HepG2 (cell line): ENCODE data around the gene ZNF318. TPM values are rescaled to one million over a fixed set of nuclear protein-coding genes. Genes with fewer than 3 reads are reported as not detected.

ENCODE experiments used
- CHD2 ChIP-seq: IDR thresholded peaks from 2 replicates; pipeline ENCODE4 v1.6.1; 2011; ENCODE audit warnings: low read depth, low read length, improper control_type of control experiment
- EZH2 ChIP-seq: conservative IDR thresholded peaks from 2 replicates; pipeline ENCODE4 v1.6.1; 2012; ENCODE audit warnings: mild to moderate bottlenecking, low read depth, low read length, moderate library complexity
- HCFC1 ChIP-seq: fragments of 150-350 bp; IDR thresholded peaks from 2 replicates; pipeline ENCODE4 v1.6.1; 2014; ENCODE audit warnings: low read depth, low read length
- HMGA1 ChIP-seq: sonication (generic); formaldehyde crosslinking; conservative IDR thresholded peaks from 2 replicates; pipeline ENCODE4 v1.4.0; 2020; ENCODE audit warnings: missing genetic modification reagents
- ISL2 ChIP-seq: sonication (generic); formaldehyde crosslinking; IDR thresholded peaks from 2 replicates; pipeline ENCODE4 v1.5.0; 2020; ENCODE audit warnings: missing genetic modification reagents
- KIAA2018 ChIP-seq: sonication (generic); formaldehyde crosslinking; IDR thresholded peaks from 2 replicates; pipeline ENCODE4 v1.5.0; 2020; ENCODE audit warnings: mild to moderate bottlenecking, missing genetic modification reagents, borderline replicate concordance
- MAZ ChIP-seq, 2 experiments: sonication (generic) in 1 of 2; formaldehyde crosslinking in 1 of 2; IDR thresholded peaks; 2 replicates each; pipeline versions ENCODE4 v1.5.0 to v1.6.1; 2012 to 2020; ENCODE audit warnings: low read depth in 2 of 2, mild to moderate bottlenecking in 2 of 2, borderline replicate concordance in 1 of 2, improper control_type of control experiment in 1 of 2, low read length in 1 of 2, missing genetic modification reagents in 1 of 2, moderate library complexity in 1 of 2
- NFE2 ChIP-seq: sonication (generic); formaldehyde crosslinking; IDR thresholded peaks from 2 replicates; pipeline ENCODE4 v1.4.0; 2020; ENCODE audit warnings: missing genetic modification reagents
- POLR2A ChIP-seq, 2 experiments: IDR thresholded peaks; 2 replicates each; pipeline ENCODE4 v1.6.1; 2011; ENCODE audit warnings: low read depth in 2 of 2, low read length in 2 of 2, mild to moderate bottlenecking in 1 of 2, moderate library complexity in 1 of 2; ENCODE audit not compliant: insufficient read depth in 1 of 2
- POLR2AphosphoS2 ChIP-seq: IDR thresholded peaks from 2 replicates; pipeline ENCODE4 v1.6.1; 2011; ENCODE audit warnings: low read depth, low read length, improper control_type of control experiment
- PPARG ChIP-seq: conservative IDR thresholded peaks from 2 replicates; pipeline ENCODE4 v1.6.1; 2016; ENCODE audit warnings: missing biosample characterization, missing genetic modification reagents
- ZNF547 ChIP-seq: sonication (generic); formaldehyde crosslinking; IDR thresholded peaks from 2 replicates; pipeline ENCODE4 v1.5.1; 2020; ENCODE audit warnings: mild to moderate bottlenecking, missing genetic modification reagents
- ZNF574 ChIP-seq: sonication (generic); formaldehyde crosslinking; IDR thresholded peaks from 2 replicates; pipeline ENCODE4 v1.4.0; 2020; ENCODE audit warnings: missing genetic modification reagents
- ZNF770 ChIP-seq: sonication (generic); formaldehyde crosslinking; IDR thresholded peaks from 2 replicates; pipeline ENCODE4 v1.5.0; 2020; ENCODE audit warnings: mild to moderate bottlenecking, missing genetic modification reagents
- ZNF841 ChIP-seq: sonication (generic); formaldehyde crosslinking; IDR thresholded peaks from 2 replicates; pipeline ENCODE4 v1.8.1; 2023; ENCODE audit warnings: missing genetic modification reagents, borderline replicate concordance
- ZSCAN25 ChIP-seq: sonication (generic); formaldehyde crosslinking; IDR thresholded peaks from 2 replicates; pipeline ENCODE4 v1.8.0; 2022; ENCODE audit warnings: mild to moderate bottlenecking, missing genetic modification reagents
- ZSCAN30 ChIP-seq: sonication (generic); formaldehyde crosslinking; IDR thresholded peaks from 2 replicates; pipeline ENCODE4 v1.5.0; 2020; ENCODE audit warnings: mild to moderate bottlenecking, missing genetic modification reagents
- ZSCAN31 ChIP-seq: sonication (generic); formaldehyde crosslinking; IDR thresholded peaks from 2 replicates; pipeline ENCODE4 v1.5.0; 2020; ENCODE audit warnings: low read depth, mild to moderate bottlenecking, missing genetic modification reagents
- polyA plus RNA-seq, 8 experiments: library from polyadenylated mRNA; depleted of rRNA in 3 of 8; stranded (reverse) in 7 of 8; unstranded in 1 of 8; fragments of >200 nt; fragmentation: Illumina TruSeq in 4 of 8; extraction: Trizol in 4 of 8; gene quantifications; 2 replicates each; pipeline versions ENCODE4 v1.2.1 to v1.2.3, GENCODE V29; 2011 to 2016; ENCODE audit warnings: low read depth in 4 of 8, missing spikeins in 1 of 8, mixed read lengths in 1 of 8; ENCODE audit not compliant: insufficient read depth in 1 of 8
- total RNA-seq, 5 experiments: library from RNA; depleted of rRNA; stranded (reverse); fragments of >200 nt; fragmentation: Illumina TruSeq; extraction: Trizol; gene quantifications; 2 replicates each; pipeline ENCODE4 v1.2.3, GENCODE V29; 2016; ENCODE audit warnings: low read depth in 1 of 5

Gene ZNF318
- total and polyA plus RNA-seq, 2 of the 13 experiments (the other 11 are each of a cell fraction or from before 2014, with no cell fraction given), result 13.0 to 14.5 TPM

GRCh38 chr6:43308990-43309477 is 60.4 kb downstream of the ZNF318 start (continued):
- TF ChIP-seq ZNF574 (no peak), ZSCAN30 (CRISPR knock-in tag) (0 out of 2 replicates have a peak, but pooled peaks have one; percentile 34), HCFC1 (no peak), ZNF547 (no peak), ZNF770 (CRISPR knock-in tag) (0 out of 2 replicates have a peak, but pooled peaks have one; percentile 54), MAZ (IDR thresholded peaks at IDR 0.05; ENCODE audit: borderline replicate concordance, low read depth, low read length) (no peak), MAZ (CRISPR knock-in tag; IDR thresholded peaks at IDR 0.05; ENCODE audit: low read depth) (peak; percentile 50; the same call in 1 of the 2 replicates), HMGA1 (CRISPR knock-in tag) (no peak), POLR2AphosphoS2 (no peak), ISL2 (CRISPR knock-in tag) (no peak), EZH2 (no peak), NFE2 (no peak; the same call in 1 of the 2 replicates), ZNF841 (CRISPR knock-in tag) (no peak), PPARG (CRISPR knock-in tag) (no peak), KIAA2018 (CRISPR knock-in tag) (peak; percentile 10; the same call in 1 of the 2 replicates), ZSCAN31 (CRISPR knock-in tag) (no peak), ZSCAN25 (CRISPR knock-in tag) (no peak), CHD2 (no peak), POLR2A (IDR thresholded peaks at IDR 0.05; ENCODE audit: insufficient read depth in 1 of 2, low read depth in 2 of 2, low read length in 2 of 2) (peak in 1 of 2 experiments; percentile 4; a peak in 1 of 4 replicates)
